Stimulated activated CD4-positive, alpha-beta T cell treated with anti-CD3 and anti-CD28 coated beads, TNF-alpha, amount 100 ng/mL, for 1 hour (primary cell): ENCODE results near the gene ATP1B1.
"Not testable (repeated sequence)": the region's sequence is repeated elsewhere in the genome, so short reads cannot be mapped to it uniquely, and the experiment has no call there.

Source experiments
- DNase-seq, 3 donors: peaks; one replicate each; pipeline ENCODE4 v3.0.0-alpha.2; 2020; ENCODE audit warnings: low read depth in 3 of 3, low spot score in 1 of 3

The ATP1B1 gene

GRCh38 chr1:169141356-169141755, 34.9 kb downstream of the ATP1B1 start:
- DNase-seq, result no peak

- DNase-seq, result no peak
These were observed 35.6 kb downstream of the ATP1B1 start for GRCh38 chr1:169142129-169142528.

DNA sequence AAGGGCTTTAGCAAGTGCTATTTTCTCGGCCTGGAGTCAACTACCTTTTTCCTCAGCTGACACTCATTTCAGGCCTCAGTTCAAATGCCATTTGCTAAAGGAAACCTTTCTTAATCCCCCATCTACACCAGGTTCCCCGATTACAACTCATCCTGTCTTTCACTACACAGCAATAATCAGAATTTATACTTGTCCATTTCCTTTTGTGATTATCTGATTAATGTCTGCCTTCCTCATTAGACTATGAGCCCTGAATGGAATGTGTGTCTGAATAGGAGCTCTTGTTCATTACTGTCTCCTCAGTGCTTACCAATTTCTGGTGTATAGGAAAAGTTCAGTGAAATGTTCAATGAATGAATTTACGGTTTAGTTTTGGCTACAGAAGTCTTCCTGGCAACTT, 36.9 kb downstream of the ATP1B1 start:
- DNase-seq, result no peak

GRCh38 chr1:169143984-169144383, 37.5 kb downstream of the ATP1B1 start:
- DNase-seq, result no peak

DNA sequence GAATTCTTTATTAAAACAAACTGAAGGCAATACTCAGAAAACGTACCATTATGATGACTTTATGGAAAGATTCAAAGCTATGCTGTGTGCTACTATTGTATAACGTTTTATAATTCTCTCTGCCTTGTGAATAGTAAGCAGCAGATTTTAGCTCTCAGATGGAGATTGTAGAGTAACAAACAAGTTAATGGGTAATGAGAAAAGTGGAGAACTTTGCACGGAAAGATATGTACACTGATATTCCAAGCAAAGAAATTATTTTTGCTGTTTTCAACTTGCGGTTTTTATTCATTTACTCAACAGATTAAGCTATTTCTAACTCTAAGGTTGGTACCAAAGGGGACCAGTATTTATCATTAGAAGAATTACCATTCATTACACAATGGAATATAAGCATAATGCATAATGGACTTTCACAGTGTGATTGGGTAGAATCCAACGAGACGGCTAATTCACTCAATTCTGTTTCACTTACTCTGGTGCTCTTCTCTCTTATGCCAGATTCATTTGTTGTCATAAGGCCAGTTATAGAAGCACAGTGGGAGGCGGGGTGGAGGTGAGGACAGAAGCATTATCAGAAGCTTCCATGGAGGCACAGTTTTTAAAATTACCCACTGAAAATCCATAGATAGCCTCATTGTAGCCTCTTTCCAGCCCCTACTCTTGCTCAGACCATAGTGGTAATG, 38.6 kb downstream of the ATP1B1 start:
- no peak for DNase-seq

GRCh38 chr1:169146576-169147214, 40.2 kb downstream of the ATP1B1 start:
- DNase-seq, result no peak

DNA sequence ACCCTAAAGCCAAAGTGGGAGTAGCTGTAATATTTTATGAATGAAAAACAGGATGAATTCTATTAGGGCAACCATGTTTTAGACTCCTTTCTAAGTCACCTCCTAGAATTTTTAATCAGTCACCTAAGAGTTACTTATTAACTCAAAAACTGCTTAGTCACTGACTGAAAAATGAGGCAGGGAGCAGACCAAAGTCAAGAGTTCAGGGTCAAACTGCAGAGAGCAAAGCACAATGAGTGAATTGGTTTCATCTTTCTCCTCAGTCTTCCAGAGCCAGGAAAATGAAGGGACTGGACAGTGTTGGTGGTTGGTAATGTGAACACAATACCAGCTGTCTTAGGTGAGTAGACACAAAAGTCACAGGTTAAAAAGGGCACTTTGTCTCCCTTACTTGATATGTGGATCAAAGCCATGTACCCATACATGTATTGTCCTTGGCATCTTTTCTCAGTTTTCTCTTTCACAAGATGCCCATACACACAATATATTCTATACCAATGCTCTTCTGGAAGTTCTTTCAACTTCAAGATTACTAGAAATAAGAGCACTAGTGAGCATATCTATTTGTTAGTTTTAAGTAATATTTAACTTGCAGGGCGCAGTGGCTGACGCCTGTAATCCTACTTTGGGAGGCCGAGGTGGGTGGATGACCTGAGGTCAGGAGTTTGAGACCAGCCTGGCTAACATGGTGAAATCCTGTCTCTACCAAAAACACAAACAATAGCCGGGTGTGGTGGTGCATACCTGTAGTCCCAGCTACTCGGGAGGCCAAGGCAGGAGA, 42.2 kb downstream of the ATP1B1 start:
- no peak for DNase-seq

- no peak for DNase-seq
These were observed 43.2 kb downstream of the ATP1B1 start for GRCh38 chr1:169149555-169150286.

GRCh38 chr1:169150641-169151337, 44.3 kb downstream of the ATP1B1 start:
- DNase-seq, result no peak

DNA sequence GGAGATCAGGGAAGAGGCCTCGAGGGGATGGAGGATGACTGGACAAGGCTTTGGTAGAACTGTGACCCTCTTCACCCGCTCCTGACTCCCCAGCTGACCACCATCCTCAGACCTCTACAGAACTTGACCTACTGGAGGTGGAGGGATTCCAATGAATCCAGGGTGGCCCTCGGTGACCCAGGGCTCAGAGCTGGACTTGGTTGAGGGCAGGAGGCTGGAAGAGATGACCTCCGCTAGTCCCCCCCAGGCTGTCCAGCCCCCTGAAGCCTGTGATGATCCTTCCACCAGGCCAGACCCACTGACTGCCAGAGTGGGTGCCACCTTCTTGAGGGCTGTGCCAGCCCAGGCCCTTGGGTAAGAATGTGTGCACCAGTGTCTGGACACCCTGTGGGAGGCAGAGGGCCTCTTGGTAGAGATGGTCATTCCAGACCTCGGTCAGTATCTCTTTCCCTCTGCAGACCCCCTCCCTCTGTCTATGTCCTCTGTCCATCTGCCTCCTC, 44.9 kb downstream of the ATP1B1 start:
- DNase-seq, result no peak

- no peak for DNase-seq
These were observed 49.2 kb downstream of the ATP1B1 start for GRCh38 chr1:169155675-169156074.

DNA sequence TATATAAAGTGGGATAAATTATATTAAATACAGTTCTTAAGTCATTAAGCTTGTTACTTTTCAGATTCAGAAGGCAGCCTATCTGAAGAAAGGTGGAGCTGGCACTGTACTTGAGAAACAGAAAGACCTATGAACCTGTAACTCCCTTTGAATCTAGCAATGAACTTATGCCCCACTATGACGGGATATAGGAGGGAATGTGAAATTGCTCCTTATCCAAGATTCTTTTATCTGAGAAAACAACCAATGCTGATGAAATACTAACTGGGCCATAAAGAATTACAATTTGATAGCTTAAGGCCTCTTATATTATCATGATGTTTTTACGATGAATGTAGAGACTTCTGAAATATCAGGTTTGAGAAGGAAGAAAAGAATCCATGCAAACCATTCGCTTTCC, 50.1 kb downstream of the ATP1B1 start:
- no peak for DNase-seq

GRCh38 chr1:169160845-169161495, 54.5 kb downstream of the ATP1B1 start:
- no peak for DNase-seq

- no peak for DNase-seq
These were observed 55.2 kb downstream of the ATP1B1 start for GRCh38 chr1:169161496-169162194.

DNA sequence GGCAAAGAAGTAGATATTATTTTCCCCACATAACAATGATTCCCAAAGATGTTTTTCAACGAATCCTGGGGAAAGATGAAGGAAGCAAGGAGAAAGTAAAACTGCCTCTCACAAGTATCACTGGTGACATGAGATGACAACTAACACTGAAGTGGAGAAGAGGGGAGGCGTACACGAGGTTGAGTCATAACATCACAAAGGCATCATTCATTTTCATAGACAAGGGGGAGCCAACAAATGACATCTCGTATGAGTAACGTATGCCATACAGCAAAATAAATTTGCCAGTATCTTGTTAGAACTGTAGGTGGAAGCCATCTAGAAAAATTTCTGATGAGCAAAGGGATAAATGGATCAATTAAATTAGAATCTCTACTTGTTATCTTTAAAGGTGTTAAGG, 56.6 kb downstream of the ATP1B1 start:
- no peak for DNase-seq

GRCh38 chr1:169175461-169175860, 69.0 kb downstream of the ATP1B1 start:
- no peak for DNase-seq

DNA sequence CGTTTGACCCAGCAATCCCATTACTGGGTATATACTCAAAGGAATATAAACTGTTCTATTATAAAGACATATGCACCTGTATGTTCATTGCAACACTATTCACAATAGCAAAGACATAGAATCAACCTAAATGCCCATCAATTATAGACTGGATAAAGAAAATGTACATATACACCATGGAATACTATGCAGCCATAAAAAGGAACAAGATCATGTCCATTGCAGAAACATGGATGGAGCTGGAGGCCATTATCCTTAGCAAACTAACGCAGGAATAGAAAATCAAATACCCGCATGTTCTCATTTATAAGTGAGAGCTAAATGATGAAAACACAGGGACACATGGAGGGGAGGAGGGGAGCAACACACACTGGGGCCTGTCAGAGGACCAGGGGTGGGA, 72.9 kb downstream of the ATP1B1 start:
- not testable (repeated sequence) for DNase-seq

- DNase-seq, result no peak
These were observed 73.7 kb downstream of the ATP1B1 start for GRCh38 chr1:169180174-169180573.
